Cardiac fibroblast (primary cell): ENCODE measurements around the gene KIAA0513.

Experiments used
- DNase-seq, 2 donors: peaks; one replicate each; pipeline versions ENCODE4 v3.0.0 to v3.0.0-alpha.2; 2010; ENCODE audit warnings: low read depth in 2 of 2
- H3K4me3 ChIP-seq, 2 donors: replicated peaks in 1 of 2; 1 replicate in 1 of 2; 2 replicates in 1 of 2; pipeline ENCODE4 v1.5.1; 2011; ENCODE audit warnings: low read depth in 2 of 2, low read length in 2 of 2, mild to moderate bottlenecking in 2 of 2, moderate library complexity in 1 of 2
- CTCF ChIP-seq: IDR thresholded peaks from one replicate; pipeline ENCODE4 v1.5.1; 2011; ENCODE audit warnings: low read depth, mild to moderate bottlenecking, low read length, inconsistent platforms

KIAA0513 gene

GRCh38 chr16:85055493-85056210 lies 28.1 kb downstream of the KIAA0513 start:
- peak; percentile 64 to 71 for DNase-seq
- peak overlapping the region; percentile 12 to 36 for H3K4me3 ChIP-seq
- TF ChIP-seq CTCF: no peak

GRCh38 chr16:85056211-85056748 lies 28.7 kb downstream of the KIAA0513 start:
- H3K4me3 ChIP-seq: no peak overlapping the region
- peak; percentile 52 for TF ChIP-seq CTCF
- peak; percentile 33 to 51 for DNase-seq

GRCh38 chr16:85057212-85057889 lies 29.8 kb downstream of the KIAA0513 start:
- no peak overlapping the region for H3K4me3 ChIP-seq
- peak; percentile 27 for TF ChIP-seq CTCF
- DNase-seq: no peak

GRCh38 chr16:85057948-85058347 lies 30.4 kb downstream of the KIAA0513 start:
- TF ChIP-seq CTCF: no peak
- DNase-seq: no peak
- no peak overlapping the region for H3K4me3 ChIP-seq

GRCh38 chr16:85058909-85059308 lies 31.3 kb downstream of the KIAA0513 start:
- TF ChIP-seq CTCF: no peak
- no peak for DNase-seq
- no peak overlapping the region for H3K4me3 ChIP-seq

- H3K4me3 ChIP-seq: no peak overlapping the region
- TF ChIP-seq CTCF: no peak
- no peak for DNase-seq
Measured at GRCh38 chr16:85061566-85061965, 34.0 kb downstream of the KIAA0513 start.
